GM18868 (cell line): Measurements from ENCODE around the gene PAX8.

Experiments
- ATAC-seq: cut with Tn5 transposase; IDR thresholded peaks from one replicate; pipeline ENCODE4 v1.9.1; 2021; ENCODE audit warnings: mild to moderate bottlenecking, moderate library complexity; ENCODE audit not compliant: unreplicated experiment

Gene PAX8

GRCh38 chr2:113224647-113225236 is 54.0 kb downstream of the PAX8 start:
- no peak for ATAC-seq

- ATAC-seq = no peak
These were observed 54.9 kb downstream of the PAX8 start for GRCh38 chr2:113223813-113224212.

GRCh38 chr2:113221846-113222245 is 56.9 kb downstream of the PAX8 start:
- no peak for ATAC-seq

- ATAC-seq = no peak
These were observed 57.6 kb downstream of the PAX8 start for GRCh38 chr2:113220970-113221708.

GRCh38 chr2:113219889-113220641 is 58.7 kb downstream of the PAX8 start:
- no peak for ATAC-seq

- ATAC-seq = no peak
These were observed 59.2 kb downstream of the PAX8 start for GRCh38 chr2:113219525-113219888.

- no peak for ATAC-seq
These were observed 59.7 kb downstream of the PAX8 start for GRCh38 chr2:113219092-113219441.

- no peak for ATAC-seq
These were observed 60.2 kb downstream of the PAX8 start for GRCh38 chr2:113218283-113219091.

GRCh38 chr2:113217455-113218282 is 61.1 kb downstream of the PAX8 start:
- no peak for ATAC-seq

- no peak for ATAC-seq
These were observed 61.7 kb downstream of the PAX8 start for GRCh38 chr2:113216891-113217454.

- no peak for ATAC-seq
These were observed 62.4 kb downstream of the PAX8 start for GRCh38 chr2:113216321-113216720.

- ATAC-seq = no peak
These were observed 63.7 kb downstream of the PAX8 start for GRCh38 chr2:113215056-113215455.

GRCh38 chr2:113214141-113214540 is 64.6 kb downstream of the PAX8 start:
- ATAC-seq = no peak

GRCh38 chr2:113213061-113213930 is 65.4 kb downstream of the PAX8 start:
- ATAC-seq = no peak

- no peak for ATAC-seq
These were observed 66.3 kb downstream of the PAX8 start for GRCh38 chr2:113212245-113213060.

- ATAC-seq = no peak
These were observed 67.3 kb downstream of the PAX8 start for GRCh38 chr2:113211226-113212105.

- ATAC-seq = no peak
These were observed 69.0 kb downstream of the PAX8 start for GRCh38 chr2:113209646-113210171.
